CD4-positive, alpha-beta T cell treated with Interleukin-4 for 4 hours (primary cell): Measurements from ENCODE around the gene TOP1.

Experiments used
- DNase-seq: peaks from one replicate; pipeline ENCODE4 v3.0.0-alpha.2; 2020

TOP1 gene

GRCh38 chr20:41148942-41149341 lies 120.3 kb downstream of the TOP1 start:
- no peak for DNase-seq

GRCh38 chr20:41150664-41151063 lies 122.0 kb downstream of the TOP1 start:
- peak; percentile 47 for DNase-seq

GRCh38 chr20:41151134-41151869 lies 122.7 kb downstream of the TOP1 start:
- DNase-seq, result no peak

- DNase-seq, result no peak
Observed at GRCh38 chr20:41152108-41152757, 123.6 kb downstream of the TOP1 start.

GRCh38 chr20:41154436-41155176 lies 126.0 kb downstream of the TOP1 start:
- no peak for DNase-seq

- DNase-seq, result no peak
Observed at GRCh38 chr20:41155261-41155660, 126.6 kb downstream of the TOP1 start.

- DNase-seq, result no peak
Observed at GRCh38 chr20:41158082-41158625, 129.5 kb downstream of the TOP1 start.

GRCh38 chr20:41159547-41159946 lies 130.9 kb downstream of the TOP1 start:
- DNase-seq, result no peak

GRCh38 chr20:41160686-41161085 lies 132.1 kb downstream of the TOP1 start:
- DNase-seq, result no peak

- DNase-seq, result no peak
Observed at GRCh38 chr20:41161886-41162285, 133.3 kb downstream of the TOP1 start.

- DNase-seq, result no peak
Observed at GRCh38 chr20:41162396-41162795, 133.8 kb downstream of the TOP1 start.

GRCh38 chr20:41163821-41164220 lies 135.2 kb downstream of the TOP1 start:
- DNase-seq, result no peak

- DNase-seq, result no peak
Observed at GRCh38 chr20:41165001-41165882, 136.6 kb downstream of the TOP1 start.

GRCh38 chr20:41166201-41167117 lies 137.8 kb downstream of the TOP1 start:
- DNase-seq, result no peak

- no peak for DNase-seq
Observed at GRCh38 chr20:41167118-41167470, 138.5 kb downstream of the TOP1 start.

- DNase-seq, result no peak
Observed at GRCh38 chr20:41167481-41168253, 139.0 kb downstream of the TOP1 start.

GRCh38 chr20:41168281-41169161 lies 139.9 kb downstream of the TOP1 start:
- DNase-seq, result no peak

- no peak for DNase-seq
Observed at GRCh38 chr20:41169162-41169690, 140.6 kb downstream of the TOP1 start.

- no peak for DNase-seq
Observed at GRCh38 chr20:41169791-41170351, 141.2 kb downstream of the TOP1 start.
